Upper lobe of left lung (tissue), 6 donors: Measurements from ENCODE around the gene TDRD1. TPM values are rescaled to one million over a fixed set of nuclear protein-coding genes. Genes with fewer than 3 reads are reported as not detected.

ENCODE experiments used
- ATAC-seq, 2 donors: fragments of 200-7000 bp; cut with Tn5 transposase; one replicate each; pipeline ENCODE4 v1.9.1; 2022; ENCODE audit warnings: mild to moderate bottlenecking in 2 of 2, moderate library complexity in 2 of 2; ENCODE audit not compliant: low FRiP score in 2 of 2
- DNase-seq, 2 donors: peaks; one replicate each; pipeline ENCODE4 v3.0.0-alpha.2; 2019 to 2020
- H3K27ac ChIP-seq, 4 donors: fragments of 200-600 bp; sonication (generic); one replicate each; pipeline ENCODE4 v1.5.1; 2016 to 2019
- H3K27me3 ChIP-seq, 4 donors: fragments of 200-600 bp; sonication (generic); one replicate each; pipeline ENCODE4 v1.5.1; 2017 to 2019
- H3K36me3 ChIP-seq, 4 donors: fragments of 200-600 bp; sonication (generic); one replicate each; pipeline ENCODE4 v1.5.1; 2016 to 2019
- H3K4me1 ChIP-seq, 4 donors: fragments of 200-600 bp; sonication (generic); one replicate each; pipeline ENCODE4 v1.5.1; 2018 to 2019
- H3K4me3 ChIP-seq, 4 donors: fragments of 200-600 bp; sonication (generic); one replicate each; pipeline ENCODE4 v1.5.1; 2017 to 2019; ENCODE audit warnings: mild to moderate bottlenecking in 2 of 4, moderate library complexity in 1 of 4
- H3K9me3 ChIP-seq, 4 donors: fragments of 200-600 bp; sonication (generic); one replicate each; pipeline ENCODE4 v1.5.1; 2018 to 2019
- CTCF ChIP-seq, 6 experiments: fragments of 450-650 bp in 4 of 6; fragments of 200-600 bp in 2 of 6; sonication (generic) in 2 of 6; IDR thresholded peaks; one replicate each; pipeline ENCODE4 v1.5.1; 2016 to 2019; ENCODE audit warnings: antibody characterized with exemption in 6 of 6
- EP300 ChIP-seq, 4 donors: sonication (generic); formaldehyde crosslinking; IDR thresholded peaks; one replicate each; pipeline ENCODE4 v1.5.1; 2017; ENCODE audit warnings: antibody characterized with exemption in 4 of 4, control low read depth in 2 of 4
- POLR2A ChIP-seq, 4 donors: fragments of 450-650 bp; IDR thresholded peaks; one replicate each; pipeline ENCODE4 v1.5.1; 2016 to 2017; ENCODE audit warnings: antibody characterized with exemption in 4 of 4, mild to moderate bottlenecking in 2 of 4
- POLR2AphosphoS5 ChIP-seq, 2 donors: sonication (generic); formaldehyde crosslinking; IDR thresholded peaks; one replicate each; pipeline ENCODE4 v1.5.1; 2017; ENCODE audit warnings: antibody characterized with exemption in 2 of 2
- WGBS, 2 donors: methylation state at CpG; one replicate each; pipeline ENCODE4 v1.1.5; 2017 to 2018; 5-methylcytosine and 5-hydroxymethylcytosine counted together
- total RNA-seq, 6 donors: library from RNA; depleted of rRNA in 4 of 6; stranded (reverse); fragments of >200 nt in 4 of 6; gene quantifications; one replicate each; pipeline versions ENCODE4 v1.1.0 to v1.2.1, GENCODE V29; 2016 to 2021
- donor health status: DM: no; HTN: no; CAD: no; lungs with moderate emphysema.
- donor health status: DM: no; HTN: yes; CAD: no; lungs with severe emphysema.

TDRD1 gene
- total RNA-seq, 6 donors from 2014 or later: 0.10 to 0.17 (median 0.14) TPM; not detected in 2

GRCh38 chr10:114265392-114266053 lies 86.4 kb downstream of the TDRD1 start:
- peaks cover 14 to 17% (median 15%) of the 10 kb centered on the region in 4 donors for H3K4me1 ChIP-seq
- H3K27me3 ChIP-seq: no peaks in the 10 kb centered on the region
- no peak overlapping the region for H3K27ac ChIP-seq
- no peaks in the 10 kb centered on the region for H3K9me3 ChIP-seq
- TF ChIP-seq POLR2A (IDR thresholded peaks at IDR 0.05) (no peak), CTCF (IDR thresholded peaks at IDR 0.05) (no peak), EP300 (IDR thresholded peaks at IDR 0.05) (no peak), POLR2AphosphoS5 (IDR thresholded peaks at IDR 0.05) (peak in 1 of 2 donors; percentile 8)
- 79 to 85% methylated on average over 6 of the region's 6 CpGs for WGBS, 2 donors
- no peaks in the 10 kb centered on the region for H3K36me3 ChIP-seq
- DNase-seq (no peak), ATAC-seq (peak; percentile 64 to 92)
- no peak overlapping the region for H3K4me3 ChIP-seq

GRCh38 chr10:114266521-114266920 lies 87.4 kb downstream of the TDRD1 start:
- ATAC-seq: peak; percentile 48 to 68
- peak in 1 of 2 donors; percentile 66 for DNase-seq
- no peaks in the 10 kb centered on the region for H3K9me3 ChIP-seq
- H3K36me3 ChIP-seq: no peaks in the 10 kb centered on the region
- H3K4me3 ChIP-seq: no peak overlapping the region
- TF ChIP-seq CTCF (IDR thresholded peaks at IDR 0.05) (no peak), EP300 (IDR thresholded peaks at IDR 0.05) (no peak), POLR2AphosphoS5 (IDR thresholded peaks at IDR 0.05) (no peak), POLR2A (IDR thresholded peaks at IDR 0.05) (no peak)
- 25 to 26% methylated on average over 5 of the region's 5 CpGs for WGBS, 2 donors
- no peak overlapping the region for H3K27ac ChIP-seq
- H3K27me3 ChIP-seq: no peaks in the 10 kb centered on the region
- peaks cover 5 to 22% (median 8%) of the 10 kb centered on the region in 4 donors for H3K4me1 ChIP-seq

- 73 to 74% methylated on average over 3 of the region's 3 CpGs for WGBS, 2 donors
- ATAC-seq: peak in 1 of 2 donors; percentile 12
- no peak overlapping the region for H3K27ac ChIP-seq
These were observed 92.1 kb downstream of the TDRD1 start for GRCh38 chr10:114271075-114271778.

GRCh38 chr10:114271779-114272167 lies 92.6 kb downstream of the TDRD1 start:
- ATAC-seq: peak; percentile 67 to 88
- no peak for DNase-seq
- no peak for TF ChIP-seq CTCF (IDR thresholded peaks at IDR 0.05)
- peak; percentile 29 to 38 for TF ChIP-seq POLR2AphosphoS5 (IDR thresholded peaks at IDR 0.05)
- Histone ChIP-seq H3K4me3 (no peak overlapping the region), H3K9me3 (no peaks in the 10 kb centered on the region), H3K36me3 (no peaks in the 10 kb centered on the region), H3K27ac (no peak overlapping the region), H3K27me3 (no peaks in the 10 kb centered on the region), H3K4me1 (peaks cover 0 to 10% (median 3%) of the 10 kb centered on the region in 4 donors)
- 69 to 80% methylated on average over 4 of the region's 4 CpGs for WGBS, 2 donors

More at GRCh38 chr10:114271075-114271778, 92.1 kb downstream of the TDRD1 start:
- Histone ChIP-seq H3K4me3 (no peak overlapping the region), H3K9me3 (no peaks in the 10 kb centered on the region), H3K4me1 (peaks cover 0 to 14% (median 5%) of the 10 kb centered on the region in 4 donors), H3K36me3 (no peaks in the 10 kb centered on the region), H3K27me3 (no peaks in the 10 kb centered on the region)
- TF ChIP-seq CTCF (IDR thresholded peaks at IDR 0.05) (no peak), POLR2A (IDR thresholded peaks at IDR 0.05) (no peak), EP300 (IDR thresholded peaks at IDR 0.05) (no peak)
- DNase-seq: no peak
